ENCODE data around the gene LRP1B.

The LRP1B gene

DNA sequence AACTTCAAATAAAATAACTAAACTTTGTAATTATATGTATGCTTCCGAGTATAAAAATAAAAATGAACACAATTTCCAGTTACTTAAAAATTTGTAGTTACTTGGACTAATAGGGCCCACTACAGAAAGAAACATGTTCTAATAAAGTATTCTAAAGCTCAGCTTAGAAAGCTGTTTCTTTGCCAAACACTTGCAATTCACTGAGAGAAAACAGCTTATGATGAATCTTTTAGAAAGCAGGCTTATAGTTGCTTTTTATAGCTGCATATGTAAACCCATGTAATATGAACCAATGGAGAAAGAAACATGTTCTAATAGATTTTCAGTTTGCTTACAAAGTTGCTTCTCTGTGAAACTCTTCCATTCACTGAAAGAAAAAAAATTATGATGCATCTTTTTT lies 766.0 kb downstream of the LRP1B start:
- H3K27ac Mint-ChIP-seq, result no peak overlapping the region
- H3K4me1 Mint-ChIP-seq (ENCODE audit: low read depth), result no peaks in the 10 kb centered on the region
- no peaks in the 10 kb centered on the region for H3K36me3 Mint-ChIP-seq (ENCODE audit: low read depth)
- no peaks in the 10 kb centered on the region for H3K9me3 Mint-ChIP-seq
- no peaks in the 10 kb centered on the region for H3K27me3 Mint-ChIP-seq
- intact Hi-C loops (cut with micrococcal nuclease), result no loop called here
- no peak overlapping the region for H3K4me3 Mint-ChIP-seq

DNA sequence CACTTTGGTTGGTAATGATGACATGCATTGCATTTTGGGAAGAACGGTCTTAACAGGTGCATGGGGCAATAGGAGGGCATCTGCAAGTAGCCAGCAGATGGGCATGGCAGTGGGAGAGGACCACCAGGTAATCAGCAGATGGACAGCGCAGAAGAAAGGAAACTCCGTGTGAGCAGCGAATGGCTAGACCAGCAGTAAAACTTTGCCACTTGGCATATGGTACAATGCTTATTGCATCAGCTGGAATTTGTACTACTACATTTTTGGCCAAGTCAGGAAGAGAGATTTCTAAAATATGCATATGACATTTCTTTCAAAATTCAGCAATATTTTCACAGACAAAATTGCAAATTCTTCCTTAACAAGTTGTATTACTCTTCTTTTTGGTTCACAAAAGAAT lies 768.5 kb downstream of the LRP1B start:
- Mint-ChIP-seq H3K4me1 (ENCODE audit: low read depth) (no peaks in the 10 kb centered on the region), H3K27me3 (no peaks in the 10 kb centered on the region), H3K9me3 (no peaks in the 10 kb centered on the region), H3K4me3 (no peak overlapping the region), H3K36me3 (ENCODE audit: low read depth) (no peaks in the 10 kb centered on the region), H3K27ac (no peak overlapping the region)
- intact Hi-C loops (cut with micrococcal nuclease), result no loop called here

DNA sequence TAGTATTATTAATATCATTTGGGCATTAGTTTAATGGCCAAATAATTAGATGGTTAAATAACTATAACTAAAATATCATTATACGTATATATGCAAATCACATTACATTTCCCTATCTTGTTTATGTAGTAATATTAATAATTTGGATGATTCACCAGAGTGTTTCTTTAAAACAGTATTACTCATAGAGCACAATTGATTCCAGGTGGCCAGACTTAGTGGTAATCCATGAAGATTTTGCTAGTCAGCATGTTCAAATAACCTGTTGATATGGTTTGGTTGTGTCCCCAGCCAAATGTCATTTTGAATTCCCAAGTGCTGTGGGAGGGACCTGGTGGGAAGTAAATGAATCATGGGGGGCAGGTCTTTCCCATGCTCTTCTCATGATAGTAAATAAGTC lies 782.3 kb downstream of the LRP1B start:
- Mint-ChIP-seq H3K27me3 (no peaks in the 10 kb centered on the region), H3K4me3 (no peak overlapping the region), H3K9me3 (peaks cover 34% of the 10 kb centered on the region), H3K36me3 (ENCODE audit: low read depth) (no peaks in the 10 kb centered on the region), H3K4me1 (ENCODE audit: low read depth) (no peaks in the 10 kb centered on the region), H3K27ac (no peak overlapping the region)
- intact Hi-C loops (cut with micrococcal nuclease), result no loop called here

- Mint-ChIP-seq H3K36me3 (ENCODE audit: low read depth) (no peaks in the 10 kb centered on the region), H3K9me3 (peaks cover 43% of the 10 kb centered on the region), H3K4me3 (no peak overlapping the region), H3K4me1 (ENCODE audit: low read depth) (no peaks in the 10 kb centered on the region), H3K27ac (no peak overlapping the region), H3K27me3 (no peaks in the 10 kb centered on the region)
- intact Hi-C loops (cut with micrococcal nuclease), result no loop called here
These were observed 789.4 kb downstream of the LRP1B start for GRCh38 chr2:141341444-141341843.

GRCh38 chr2:141331127-141331526 lies 799.7 kb downstream of the LRP1B start:
- no peaks in the 10 kb centered on the region for H3K4me1 Mint-ChIP-seq (ENCODE audit: low read depth)
- H3K9me3 Mint-ChIP-seq, result peaks cover 20% of the 10 kb centered on the region
- no peak overlapping the region for H3K27ac Mint-ChIP-seq
- no peak overlapping the region for H3K4me3 Mint-ChIP-seq
- H3K27me3 Mint-ChIP-seq, result no peaks in the 10 kb centered on the region
- H3K36me3 Mint-ChIP-seq (ENCODE audit: low read depth), result no peaks in the 10 kb centered on the region
- intact Hi-C loops (cut with micrococcal nuclease), result no loop called here

DNA sequence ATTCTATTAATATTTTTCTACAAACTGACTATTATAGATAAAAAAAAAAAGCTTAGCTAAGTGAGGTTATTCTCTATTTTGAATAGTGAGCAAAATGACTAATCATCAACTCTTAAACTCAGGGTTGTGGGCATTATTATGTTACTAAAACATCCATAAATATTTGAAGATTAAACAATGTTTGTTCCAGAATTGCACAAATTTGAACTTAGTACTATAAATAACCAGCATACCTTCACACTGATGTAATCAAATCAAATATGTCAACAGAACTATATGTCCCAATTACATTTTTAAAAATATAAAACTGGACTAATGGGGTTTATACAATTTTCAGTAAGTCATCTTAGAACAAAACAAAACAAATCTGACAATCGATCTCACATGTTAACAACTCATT lies 800.9 kb downstream of the LRP1B start:
- Mint-ChIP-seq H3K4me1 (ENCODE audit: low read depth) (no peaks in the 10 kb centered on the region), H3K27me3 (no peaks in the 10 kb centered on the region), H3K36me3 (ENCODE audit: low read depth) (no peaks in the 10 kb centered on the region), H3K9me3 (peaks cover 14% of the 10 kb centered on the region), H3K4me3 (no peak overlapping the region), H3K27ac (no peak overlapping the region)
- intact Hi-C loops (cut with micrococcal nuclease), result no loop called here

DNA sequence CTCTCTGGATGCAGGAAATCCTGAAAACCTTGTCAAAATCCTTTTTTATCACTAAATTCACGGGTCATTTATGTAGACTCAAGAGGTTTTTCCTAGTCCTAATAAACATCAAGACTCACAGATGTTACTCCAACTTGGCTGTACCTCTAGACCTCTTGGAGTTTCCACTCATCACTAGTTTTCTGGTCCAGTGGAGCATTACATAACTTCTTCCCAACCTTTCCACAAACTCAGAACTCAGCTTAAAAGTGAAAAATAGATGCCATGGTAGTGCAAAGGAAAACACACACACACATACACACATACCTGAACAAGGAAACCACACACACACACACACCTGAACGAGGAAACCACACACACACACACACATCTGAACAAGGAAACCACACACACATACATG lies 807.2 kb downstream of the LRP1B start:
- intact Hi-C loops (cut with micrococcal nuclease), result no loop called here

DNA sequence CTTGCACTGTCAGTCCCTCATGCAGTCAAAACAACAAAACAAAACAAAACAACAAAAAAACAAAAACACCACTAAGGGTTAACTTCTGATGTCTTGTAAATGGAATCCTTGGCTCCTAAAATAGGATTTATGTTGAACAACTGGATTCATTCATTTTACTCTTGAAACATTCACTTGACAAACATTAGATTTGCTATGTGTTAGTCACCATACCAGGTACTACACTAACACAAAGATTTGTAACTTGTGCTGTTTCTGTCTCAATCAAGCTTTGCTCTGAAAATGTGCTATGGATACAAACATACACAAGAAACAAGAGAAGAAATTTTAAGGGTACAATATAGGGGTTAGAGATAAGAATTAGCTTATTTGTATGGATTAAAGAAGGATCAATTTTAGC lies 812.8 kb downstream of the LRP1B start:
- no peaks in the 10 kb centered on the region for H3K36me3 Mint-ChIP-seq (ENCODE audit: low read depth)
- no peaks in the 10 kb centered on the region for H3K4me1 Mint-ChIP-seq (ENCODE audit: low read depth)
- peaks cover 8% of the 10 kb centered on the region for H3K9me3 Mint-ChIP-seq
- H3K27me3 Mint-ChIP-seq, result no peaks in the 10 kb centered on the region
- H3K27ac Mint-ChIP-seq, result no peak overlapping the region
- no peak overlapping the region for H3K4me3 Mint-ChIP-seq
- intact Hi-C loops (cut with micrococcal nuclease), result no loop called here

More for the DNA sequence above, 807.2 kb downstream of the LRP1B start:
- H3K27ac Mint-ChIP-seq, result no peak overlapping the region
- no peaks in the 10 kb centered on the region for H3K27me3 Mint-ChIP-seq
- H3K36me3 Mint-ChIP-seq (ENCODE audit: low read depth), result no peaks in the 10 kb centered on the region
- no peak overlapping the region for H3K4me3 Mint-ChIP-seq
- no peaks in the 10 kb centered on the region for H3K4me1 Mint-ChIP-seq (ENCODE audit: low read depth)
- peaks cover 10% of the 10 kb centered on the region for H3K9me3 Mint-ChIP-seq

- H3K27ac Mint-ChIP-seq, result no peak overlapping the region
- no peaks in the 10 kb centered on the region for H3K27me3 Mint-ChIP-seq
- no peaks in the 10 kb centered on the region for H3K36me3 Mint-ChIP-seq (ENCODE audit: low read depth)
These were observed 814.2 kb downstream of the LRP1B start for GRCh38 chr2:141316606-141317005.

GRCh38 chr2:141316103-141316502 lies 814.7 kb downstream of the LRP1B start:
- Mint-ChIP-seq H3K9me3 (peaks cover 8% of the 10 kb centered on the region), H3K4me3 (no peak overlapping the region)
- intact Hi-C loops (cut with micrococcal nuclease), result no loop called here

More at GRCh38 chr2:141316606-141317005, 814.2 kb downstream of the LRP1B start:
- intact Hi-C loops (cut with micrococcal nuclease), result no loop called here
- H3K4me3 Mint-ChIP-seq, result no peak overlapping the region
- no peaks in the 10 kb centered on the region for H3K4me1 Mint-ChIP-seq (ENCODE audit: low read depth)
- peaks cover 8% of the 10 kb centered on the region for H3K9me3 Mint-ChIP-seq

GRCh38 chr2:141313972-141314371 lies 816.8 kb downstream of the LRP1B start:
- H3K27ac Mint-ChIP-seq, result no peak overlapping the region
- no peaks in the 10 kb centered on the region for H3K27me3 Mint-ChIP-seq
- H3K4me1 Mint-ChIP-seq (ENCODE audit: low read depth), result no peaks in the 10 kb centered on the region
- H3K4me3 Mint-ChIP-seq, result no peak overlapping the region
- H3K9me3 Mint-ChIP-seq, result peaks cover 16% of the 10 kb centered on the region
- intact Hi-C loops (cut with micrococcal nuclease), result no loop called here
- H3K36me3 Mint-ChIP-seq (ENCODE audit: low read depth), result no peaks in the 10 kb centered on the region

More at GRCh38 chr2:141316103-141316502, 814.7 kb downstream of the LRP1B start:
- Mint-ChIP-seq H3K27ac (no peak overlapping the region), H3K36me3 (ENCODE audit: low read depth) (no peaks in the 10 kb centered on the region), H3K27me3 (no peaks in the 10 kb centered on the region), H3K4me1 (ENCODE audit: low read depth) (no peaks in the 10 kb centered on the region)

GRCh38 chr2:141311430-141311829 lies 819.4 kb downstream of the LRP1B start:
- Mint-ChIP-seq H3K4me1 (ENCODE audit: low read depth) (no peaks in the 10 kb centered on the region), H3K9me3 (peaks cover 23% of the 10 kb centered on the region), H3K36me3 (ENCODE audit: low read depth) (no peaks in the 10 kb centered on the region), H3K27me3 (no peaks in the 10 kb centered on the region), H3K27ac (no peak overlapping the region), H3K4me3 (no peak overlapping the region)
- intact Hi-C loops (cut with micrococcal nuclease), result no loop called here

DNA sequence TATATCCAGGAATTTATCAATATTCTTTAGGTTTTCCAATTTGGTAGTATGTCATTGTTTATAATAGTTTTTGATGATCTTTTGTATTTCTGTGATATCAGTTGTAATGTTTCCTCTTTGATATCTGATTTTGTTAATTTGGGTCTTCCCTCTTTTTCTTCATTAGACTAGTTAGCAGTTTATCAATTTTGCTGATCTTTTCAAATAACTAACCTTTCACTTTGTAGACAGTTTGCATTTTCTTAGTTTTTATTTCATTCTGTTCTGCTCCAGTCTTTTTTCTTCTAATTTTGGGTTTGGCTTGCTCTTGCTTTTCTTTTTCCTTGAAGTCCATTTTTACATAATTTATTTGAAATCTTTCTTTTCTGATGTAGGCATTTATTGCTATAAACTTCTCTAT lies 824.4 kb downstream of the LRP1B start:
- no peaks in the 10 kb centered on the region for H3K27me3 Mint-ChIP-seq
- intact Hi-C loops (cut with micrococcal nuclease), result no loop called here
- no peak overlapping the region for H3K27ac Mint-ChIP-seq
- H3K9me3 Mint-ChIP-seq, result peaks cover 33% of the 10 kb centered on the region
- H3K36me3 Mint-ChIP-seq (ENCODE audit: low read depth), result no peaks in the 10 kb centered on the region
- no peak overlapping the region for H3K4me3 Mint-ChIP-seq
- H3K4me1 Mint-ChIP-seq (ENCODE audit: low read depth), result no peaks in the 10 kb centered on the region

DNA sequence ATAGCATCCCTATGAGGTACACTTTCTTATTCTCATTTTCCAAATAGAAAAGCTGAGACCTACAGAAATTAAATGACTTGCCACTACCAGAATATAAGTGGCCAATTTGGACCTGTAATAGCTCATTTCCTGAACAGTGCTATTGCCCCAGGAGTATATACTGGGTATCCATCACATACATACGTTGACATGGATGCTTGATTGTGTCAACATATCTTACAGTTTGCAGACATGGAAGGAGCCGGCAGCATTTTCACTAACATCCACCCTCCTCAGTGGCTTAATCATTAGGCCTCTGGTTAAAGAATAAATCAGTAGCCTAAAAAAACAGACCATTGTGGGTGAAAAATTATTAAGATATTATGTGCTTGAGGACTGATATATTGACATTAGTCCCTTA lies 829.3 kb downstream of the LRP1B start:
- Mint-ChIP-seq H3K27ac (no peak overlapping the region), H3K27me3 (no peaks in the 10 kb centered on the region), H3K4me1 (ENCODE audit: low read depth) (no peaks in the 10 kb centered on the region), H3K36me3 (ENCODE audit: low read depth) (no peaks in the 10 kb centered on the region), H3K9me3 (peaks cover 11% of the 10 kb centered on the region), H3K4me3 (no peak overlapping the region)
- intact Hi-C loops (cut with micrococcal nuclease), result no loop called here

- Mint-ChIP-seq H3K9me3 (peaks cover 18% of the 10 kb centered on the region), H3K27ac (no peak overlapping the region), H3K4me1 (ENCODE audit: low read depth) (no peaks in the 10 kb centered on the region), H3K4me3 (no peak overlapping the region), H3K27me3 (no peaks in the 10 kb centered on the region), H3K36me3 (ENCODE audit: low read depth) (no peaks in the 10 kb centered on the region)
- intact Hi-C loops (cut with micrococcal nuclease), result no loop called here
These were observed 850.8 kb downstream of the LRP1B start for GRCh38 chr2:141280037-141280436.
